LNCaP clone FGC (cell line): ENCODE measurements around the gene PDE4D.

ENCODE experiments used
- DNase-seq: peaks from one replicate; pipeline ENCODE4 v3.0.0-alpha.2; 2011; ENCODE audit warnings: low read depth
- H3K4me3 ChIP-seq: 2 replicates; pipeline ENCODE4 v1.5.1; 2011; ENCODE audit warnings: mild to moderate bottlenecking, low read depth, low read length, control low read depth
- CTCF ChIP-seq: IDR thresholded peaks from 2 replicates; pipeline ENCODE4 v1.5.1; 2012; ENCODE audit warnings: mild to moderate bottlenecking; ENCODE audit not compliant: control insufficient read depth, insufficient read depth; ENCODE audit errors: extremely low read depth

PDE4D gene

GRCh38 chr5:59168067-59168466 lies 725.5 kb downstream of the PDE4D start:
- H3K4me3 ChIP-seq, result no peak overlapping the region
- no peak for DNase-seq
- no peak for TF ChIP-seq CTCF

GRCh38 chr5:59164041-59164830 lies 729.3 kb downstream of the PDE4D start:
- no peak for DNase-seq
- no peak for TF ChIP-seq CTCF
- H3K4me3 ChIP-seq, result no peak overlapping the region

- no peak for DNase-seq
- TF ChIP-seq CTCF, result no peak
- no peak overlapping the region for H3K4me3 ChIP-seq
Observed at GRCh38 chr5:59161221-59162105, 732.1 kb downstream of the PDE4D start.

GRCh38 chr5:59158637-59159391 lies 734.7 kb downstream of the PDE4D start:
- no peak for DNase-seq
- no peak for TF ChIP-seq CTCF
- H3K4me3 ChIP-seq, result no peak overlapping the region

- no peak for DNase-seq
- no peak for TF ChIP-seq CTCF
Observed at GRCh38 chr5:59158165-59158564, 735.4 kb downstream of the PDE4D start.

GRCh38 chr5:59157068-59157467 lies 736.5 kb downstream of the PDE4D start:
- no peak for DNase-seq
- no peak for TF ChIP-seq CTCF
- no peak overlapping the region for H3K4me3 ChIP-seq

More at GRCh38 chr5:59158165-59158564, 735.4 kb downstream of the PDE4D start:
- no peak overlapping the region for H3K4me3 ChIP-seq
